GM12872 (cell line): ENCODE measurements around the gene WNT11.

Experiments
- TF ChIP-seq, protein P1 (sequence below): IDR thresholded peaks from 3 replicates; pipeline ENCODE4 v1.5.1; 2011; ENCODE audit warnings: low read depth, mild to moderate bottlenecking, low read length, moderate library complexity; ENCODE audit not compliant: insufficient read depth

Gene WNT11

DNA sequence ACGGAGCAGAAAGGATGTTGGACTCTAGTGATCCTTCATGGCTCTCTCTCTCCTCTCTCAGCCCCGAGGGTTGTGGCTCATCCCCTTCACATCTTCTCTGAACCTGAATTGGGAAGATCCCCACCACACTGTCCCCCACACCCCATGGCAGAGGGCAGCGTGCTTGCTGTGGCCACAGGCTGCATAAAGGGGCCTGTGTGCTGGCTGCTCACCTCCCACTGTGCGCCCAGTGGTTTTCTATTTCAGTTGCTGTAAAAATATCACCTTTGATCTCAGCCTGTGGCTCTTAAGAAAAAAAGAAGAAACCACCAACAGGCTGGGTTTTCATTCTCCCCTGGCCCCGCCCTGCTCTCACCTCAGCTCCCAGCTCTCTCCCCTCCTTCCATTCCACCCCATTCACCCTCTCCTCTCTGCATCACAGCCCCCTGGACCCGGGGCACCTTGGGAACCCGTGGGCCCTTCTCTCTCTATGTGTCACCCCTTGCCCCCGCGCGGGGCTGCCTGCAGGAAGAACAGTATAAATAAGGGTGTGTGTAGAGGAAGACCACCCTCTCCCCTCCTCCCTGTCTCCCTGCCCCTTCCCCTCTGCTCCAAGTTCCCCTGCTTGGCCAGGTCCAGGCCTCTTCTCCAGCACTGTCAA is 25.8 kb upstream of the WNT11 start:
- TF ChIP-seq, protein P1, sequence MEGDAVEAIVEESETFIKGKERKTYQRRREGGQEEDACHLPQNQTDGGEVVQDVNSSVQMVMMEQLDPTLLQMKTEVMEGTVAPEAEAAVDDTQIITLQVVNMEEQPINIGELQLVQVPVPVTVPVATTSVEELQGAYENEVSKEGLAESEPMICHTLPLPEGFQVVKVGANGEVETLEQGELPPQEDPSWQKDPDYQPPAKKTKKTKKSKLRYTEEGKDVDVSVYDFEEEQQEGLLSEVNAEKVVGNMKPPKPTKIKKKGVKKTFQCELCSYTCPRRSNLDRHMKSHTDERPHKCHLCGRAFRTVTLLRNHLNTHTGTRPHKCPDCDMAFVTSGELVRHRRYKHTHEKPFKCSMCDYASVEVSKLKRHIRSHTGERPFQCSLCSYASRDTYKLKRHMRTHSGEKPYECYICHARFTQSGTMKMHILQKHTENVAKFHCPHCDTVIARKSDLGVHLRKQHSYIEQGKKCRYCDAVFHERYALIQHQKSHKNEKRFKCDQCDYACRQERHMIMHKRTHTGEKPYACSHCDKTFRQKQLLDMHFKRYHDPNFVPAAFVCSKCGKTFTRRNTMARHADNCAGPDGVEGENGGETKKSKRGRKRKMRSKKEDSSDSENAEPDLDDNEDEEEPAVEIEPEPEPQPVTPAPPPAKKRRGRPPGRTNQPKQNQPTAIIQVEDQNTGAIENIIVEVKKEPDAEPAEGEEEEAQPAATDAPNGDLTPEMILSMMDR, result no peak

DNA sequence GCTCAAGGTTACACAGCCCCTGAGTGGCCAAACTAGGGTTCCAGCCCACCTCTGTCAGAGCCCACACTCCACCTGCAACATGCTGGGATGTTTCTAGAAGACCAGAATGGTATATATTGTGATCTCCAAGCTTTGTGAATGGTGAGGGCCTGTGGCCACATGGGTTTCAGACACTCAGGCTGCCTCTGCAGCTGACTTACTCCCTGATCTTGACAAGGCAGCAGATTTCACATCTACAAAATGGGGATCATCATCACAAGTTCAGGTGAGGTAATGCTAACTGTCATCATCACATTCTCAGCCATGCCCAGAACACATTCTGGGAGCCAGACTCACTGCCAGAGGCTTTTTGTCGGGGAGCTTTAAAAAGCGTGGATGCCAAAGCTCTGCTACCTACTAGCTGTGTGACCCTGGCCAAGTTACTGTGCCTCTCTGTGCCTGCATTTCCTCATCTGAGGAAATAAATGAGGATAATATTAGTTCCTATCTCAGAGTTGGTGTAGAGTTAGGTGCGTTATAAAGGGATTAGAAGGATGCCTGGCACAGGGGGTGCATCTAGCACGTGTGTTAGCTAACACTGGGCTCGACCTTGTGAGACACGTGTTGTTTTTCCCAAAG is 24.9 kb upstream of the WNT11 start:
- TF ChIP-seq, protein P1, result no peak

DNA sequence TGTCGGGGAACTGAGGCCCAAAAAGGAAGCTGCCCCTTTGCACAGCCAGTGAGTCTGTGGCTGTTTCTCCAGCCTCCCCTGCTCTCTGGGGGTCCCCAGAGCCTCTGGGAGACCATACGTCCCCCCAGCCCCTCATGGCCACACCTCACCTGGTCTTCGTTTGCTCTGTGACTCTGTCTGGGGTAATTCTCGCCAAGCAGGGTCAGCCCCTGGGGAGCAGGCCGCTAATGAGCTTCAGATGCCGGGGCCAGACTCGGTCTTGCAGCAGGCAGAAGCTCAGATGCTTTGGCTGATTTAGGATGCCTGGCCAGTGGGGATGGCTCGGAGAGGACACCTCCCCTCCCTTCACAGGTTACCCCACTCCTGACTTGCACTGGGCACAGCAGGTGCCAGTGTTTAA is 24.1 kb upstream of the WNT11 start:
- TF ChIP-seq, protein P1, result no peak

DNA sequence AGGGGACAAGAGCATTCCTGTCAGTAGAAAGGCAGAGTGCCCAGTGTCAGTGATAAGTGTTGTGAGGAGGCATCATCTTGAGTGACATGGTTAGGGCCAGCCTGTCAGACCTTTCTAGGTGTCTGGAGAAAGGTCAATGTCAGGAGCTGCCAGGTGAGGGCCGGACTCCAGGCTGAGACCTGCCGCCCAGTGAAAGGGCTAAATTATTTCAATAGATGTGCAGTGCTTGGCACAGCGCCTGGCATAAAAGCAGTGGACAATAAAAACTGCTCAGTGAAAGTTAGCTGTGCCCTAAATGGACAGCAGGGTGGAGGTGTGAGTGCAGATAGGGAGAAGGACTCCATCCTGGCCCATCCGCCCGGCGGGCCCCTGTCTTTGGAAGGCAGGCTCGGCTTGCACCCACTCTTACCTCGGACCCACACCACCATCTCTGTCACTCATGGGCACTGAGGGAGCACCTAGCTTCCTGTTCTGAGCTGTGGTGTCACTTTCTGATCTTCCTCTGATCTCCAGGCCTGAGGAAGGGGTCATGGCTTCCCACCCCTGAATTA is 23.5 kb upstream of the WNT11 start:
- TF ChIP-seq, protein P1, result no peak

DNA sequence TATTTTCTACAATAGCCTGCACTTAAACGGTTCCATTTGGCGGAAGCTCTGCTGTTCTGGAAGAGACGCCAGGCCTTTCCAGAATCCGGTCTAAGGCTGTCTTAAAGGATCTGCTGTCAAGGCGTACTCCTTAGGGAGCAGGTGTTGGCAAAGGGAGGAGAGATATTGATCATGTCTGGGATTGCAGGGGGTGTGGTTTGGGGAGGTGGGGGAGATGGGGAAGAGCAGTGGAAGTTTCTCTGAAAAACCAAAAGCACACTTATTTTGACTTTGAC is 22.5 kb upstream of the WNT11 start:
- TF ChIP-seq, protein P1, result no peak

DNA sequence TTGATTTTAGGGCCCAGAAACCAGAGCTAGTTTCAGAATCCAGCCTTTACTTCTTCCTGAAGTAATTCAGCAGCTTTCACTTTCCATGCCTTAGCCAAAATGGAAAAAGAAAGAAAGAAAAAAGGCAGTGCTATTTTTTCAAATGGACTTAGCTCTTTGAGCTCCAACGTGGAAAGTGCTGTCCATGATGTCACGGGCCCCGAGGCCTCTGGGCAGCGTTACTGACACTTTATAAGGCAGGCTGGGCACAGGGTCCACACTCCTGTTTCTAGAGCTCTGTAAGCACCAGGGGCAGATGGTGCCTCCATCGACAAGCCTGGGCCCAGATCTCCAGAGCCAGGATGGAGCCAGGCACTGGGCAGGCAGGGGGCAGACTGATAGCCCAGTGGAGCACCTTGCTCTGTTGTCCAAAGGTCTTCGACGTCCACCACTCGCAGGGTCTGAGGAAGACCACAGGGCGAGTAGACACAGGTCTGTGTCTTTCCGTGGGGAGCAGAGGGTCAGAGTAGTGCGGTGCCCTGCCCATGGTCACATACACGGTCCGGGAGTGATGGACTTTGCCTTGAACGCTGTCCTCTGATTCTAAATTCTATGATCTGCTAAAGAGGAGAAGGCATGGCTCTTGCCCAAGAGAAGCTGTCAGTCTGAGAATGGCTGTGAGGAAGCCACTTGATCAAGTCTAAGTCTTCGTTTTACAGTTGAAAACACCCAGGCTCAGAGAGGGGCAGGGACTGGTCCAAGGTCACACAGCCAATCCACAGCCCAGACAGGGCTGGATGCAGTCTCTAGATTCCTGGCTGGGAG is 22.0 kb upstream of the WNT11 start:
- TF ChIP-seq, protein P1, result no peak

DNA sequence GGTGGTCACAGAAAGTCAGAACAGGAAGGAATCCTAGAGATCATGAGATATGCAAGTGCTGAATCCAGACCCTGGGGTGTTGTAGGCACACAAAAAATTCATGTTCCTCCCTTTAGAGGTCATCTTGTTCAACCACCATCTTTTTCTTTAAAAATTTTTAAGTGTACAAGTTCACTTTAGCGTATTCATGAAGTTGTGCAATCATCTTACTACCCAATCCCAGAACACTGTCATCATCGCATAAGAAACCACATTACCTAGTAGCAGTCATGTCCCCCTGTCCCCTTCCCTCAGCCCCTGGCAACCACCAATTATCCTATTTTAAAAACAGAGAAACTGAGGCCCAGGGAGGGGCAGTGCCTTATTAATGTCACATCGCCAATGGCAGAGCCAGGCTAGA is 20.3 kb upstream of the WNT11 start:
- TF ChIP-seq, protein P1, result no peak
